K562 (cell line): ENCODE data around the gene LRRK1.

ENCODE experiments used
- MEF2A ChIP-seq: IDR thresholded peaks from 2 replicates; pipeline ENCODE4 v1.6.1; 2011; ENCODE audit warnings: low read depth, mild to moderate bottlenecking, low read length, moderate library complexity; ENCODE audit not compliant: control insufficient read depth
- TEAD4 ChIP-seq, 2 experiments: sonication (generic) in 1 of 2; formaldehyde crosslinking in 1 of 2; IDR thresholded peaks; 2 replicates each; pipeline versions ENCODE4 v1.6.1 to v1.8.0; 2012 to 2022; ENCODE audit warnings: borderline replicate concordance in 1 of 2, inconsistent platforms in 1 of 2, low read length in 1 of 2, mild to moderate bottlenecking in 1 of 2, missing genetic modification reagents in 1 of 2
- ZBTB17 ChIP-seq: fragments of 450-650 bp; formaldehyde crosslinking; IDR thresholded peaks from 2 replicates; pipeline ENCODE4 v1.4.0; 2020; ENCODE audit warnings: mild to moderate bottlenecking
- ZNF274 ChIP-seq: IDR thresholded peaks from 2 replicates; pipeline ENCODE4 v1.6.1; 2011; ENCODE audit warnings: low read depth, mild to moderate bottlenecking, low read length, moderate library complexity, borderline replicate concordance
- TF ChIP-seq, protein P1 (sequence below): fragments of 450-650 bp; IDR thresholded peaks from 2 replicates; pipeline ENCODE4 v1.6.1; 2016
- TF ChIP-seq, protein P2 (sequence below): sonication (generic); formaldehyde crosslinking; IDR thresholded peaks from 2 replicates; pipeline ENCODE4 v1.8.0; 2023; ENCODE audit warnings: mild to moderate bottlenecking, missing genetic modification reagents

DNA sequence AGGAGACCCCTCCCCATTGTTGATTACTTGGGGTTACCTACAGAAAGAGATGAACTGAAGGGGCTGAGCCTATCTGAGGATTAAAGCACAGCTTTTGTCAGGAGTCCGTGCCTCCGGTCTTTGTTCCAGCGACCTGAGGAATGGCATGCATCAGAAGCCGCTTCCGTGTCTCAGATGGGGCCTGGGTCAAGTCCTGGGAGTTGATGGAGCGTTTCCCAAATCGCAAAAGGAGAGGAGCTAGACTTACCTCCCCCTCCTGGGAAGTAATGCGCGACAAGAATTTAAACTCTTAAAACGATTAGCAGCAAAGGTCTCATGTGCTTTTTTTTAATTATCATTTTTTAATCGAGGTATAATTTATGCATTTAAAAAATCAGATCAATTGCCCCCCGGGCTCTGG is 40.5 kb upstream of the LRRK1 start:
- TF ChIP-seq, protein P1, sequence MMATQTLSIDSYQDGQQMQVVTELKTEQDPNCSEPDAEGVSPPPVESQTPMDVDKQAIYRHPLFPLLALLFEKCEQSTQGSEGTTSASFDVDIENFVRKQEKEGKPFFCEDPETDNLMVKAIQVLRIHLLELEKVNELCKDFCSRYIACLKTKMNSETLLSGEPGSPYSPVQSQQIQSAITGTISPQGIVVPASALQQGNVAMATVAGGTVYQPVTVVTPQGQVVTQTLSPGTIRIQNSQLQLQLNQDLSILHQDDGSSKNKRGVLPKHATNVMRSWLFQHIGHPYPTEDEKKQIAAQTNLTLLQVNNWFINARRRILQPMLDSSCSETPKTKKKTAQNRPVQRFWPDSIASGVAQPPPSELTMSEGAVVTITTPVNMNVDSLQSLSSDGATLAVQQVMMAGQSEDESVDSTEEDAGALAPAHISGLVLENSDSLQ, result no peak
- no peak for TF ChIP-seq ZBTB17 (CRISPR knock-in tag)
- no peak for TF ChIP-seq ZNF274
- no peak for TF ChIP-seq MEF2A
- TF ChIP-seq TEAD4 (IDR thresholded peaks at IDR 0.05; ENCODE audit: low read length), result no peak
- TF ChIP-seq TEAD4 (CRISPR knock-in tag; IDR thresholded peaks at IDR 0.05; ENCODE audit: borderline replicate concordance), result no peak
- TF ChIP-seq, protein P2, sequence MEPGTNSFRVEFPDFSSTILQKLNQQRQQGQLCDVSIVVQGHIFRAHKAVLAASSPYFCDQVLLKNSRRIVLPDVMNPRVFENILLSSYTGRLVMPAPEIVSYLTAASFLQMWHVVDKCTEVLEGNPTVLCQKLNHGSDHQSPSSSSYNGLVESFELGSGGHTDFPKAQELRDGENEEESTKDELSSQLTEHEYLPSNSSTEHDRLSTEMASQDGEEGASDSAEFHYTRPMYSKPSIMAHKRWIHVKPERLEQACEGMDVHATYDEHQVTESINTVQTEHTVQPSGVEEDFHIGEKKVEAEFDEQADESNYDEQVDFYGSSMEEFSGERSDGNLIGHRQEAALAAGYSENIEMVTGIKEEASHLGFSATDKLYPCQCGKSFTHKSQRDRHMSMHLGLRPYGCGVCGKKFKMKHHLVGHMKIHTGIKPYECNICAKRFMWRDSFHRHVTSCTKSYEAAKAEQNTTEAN, result no peak
